GM12874 (cell line): Measurements from ENCODE around the gene PRKRA.

ENCODE experiments used
- CTCF ChIP-seq: IDR thresholded peaks from 2 replicates; pipeline ENCODE4 v1.5.1; 2011; ENCODE audit warnings: low read depth, mild to moderate bottlenecking, control low read depth, low read length, moderate library complexity; ENCODE audit not compliant: insufficient read depth

The PRKRA gene

GRCh38 chr2:178482437-178482836, 31.5 kb upstream of the PRKRA start:
- no peak for TF ChIP-seq CTCF

DNA sequence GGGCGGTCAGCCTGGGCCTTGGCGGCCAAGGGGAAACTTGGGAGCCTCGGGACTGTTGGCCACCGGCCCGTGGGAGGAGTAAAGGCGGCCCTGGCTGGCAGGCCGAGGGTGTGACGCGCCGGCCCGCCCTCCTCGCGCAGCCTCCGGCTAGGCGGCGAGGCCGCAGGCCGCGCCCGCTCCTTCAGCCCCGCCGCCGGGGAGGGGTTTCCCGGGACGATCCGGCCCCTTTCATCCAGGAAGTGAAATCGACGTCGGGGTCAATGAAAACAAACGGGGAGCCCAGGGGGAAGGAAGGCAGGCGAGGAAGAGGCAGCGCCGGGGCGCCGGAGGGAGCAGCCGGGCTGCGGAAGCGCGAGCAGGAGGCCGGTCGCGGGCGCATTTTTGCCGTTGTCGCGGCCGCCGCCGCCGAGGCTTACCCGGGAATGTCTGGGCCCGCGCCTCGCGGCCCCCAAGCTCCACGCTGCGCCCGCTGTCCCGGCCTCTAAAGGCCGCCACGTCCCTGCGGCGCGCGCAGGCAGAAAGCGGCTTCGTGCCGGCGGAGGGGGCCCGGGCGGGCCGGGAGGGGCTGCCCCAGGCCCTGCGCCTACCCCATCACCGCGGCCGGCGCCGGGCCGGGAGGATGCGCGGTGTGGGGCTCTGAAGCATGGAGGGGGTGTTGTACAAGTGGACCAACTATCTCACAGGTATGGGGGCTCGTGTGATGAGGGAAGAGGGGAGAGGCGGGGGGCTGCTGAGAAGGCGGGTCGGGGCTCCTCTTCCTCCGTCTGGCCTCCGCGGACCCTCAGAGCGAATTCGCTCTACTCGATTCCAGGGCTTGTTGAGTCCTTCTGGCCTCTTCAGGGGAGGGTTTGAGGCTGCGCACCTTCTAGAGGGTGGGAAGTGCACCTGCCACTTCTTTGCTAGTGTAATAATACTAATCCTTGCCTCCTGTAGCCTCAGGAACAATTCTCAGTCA, 29.5 kb upstream of the PRKRA start, which contains the start of gene PLEKHA3:
TSS of gene PLEKHA3 (plus strand) at position 231 of the 955 bp plus-strand sequence. CDS start at position 644, 413 bp downstream.
- TF ChIP-seq CTCF = no peak

DNA sequence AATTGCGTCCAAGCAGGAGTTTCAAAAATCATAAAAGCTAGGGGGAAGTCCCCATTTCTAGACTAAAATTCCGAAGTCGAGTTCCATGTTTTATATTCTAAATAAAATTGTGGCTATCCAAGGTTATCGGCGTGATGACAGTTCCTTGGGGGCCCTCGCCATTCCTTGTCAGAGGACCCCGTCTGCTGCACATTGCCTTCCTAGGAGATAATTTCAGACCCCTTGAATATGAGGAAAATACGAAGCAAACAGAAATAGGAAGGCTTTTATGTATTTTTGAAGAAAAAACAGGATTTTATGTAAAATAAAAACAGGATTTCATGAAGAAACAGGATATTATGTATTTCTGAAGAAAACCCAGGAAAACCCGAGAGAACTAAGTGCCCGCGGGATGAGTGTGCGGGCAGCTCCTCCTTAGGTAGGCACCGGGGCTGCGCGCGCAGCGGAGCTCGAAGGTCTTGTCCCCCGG, 28.8 kb upstream of the PRKRA start:
- TF ChIP-seq CTCF = no peak

GRCh38 chr2:178479275-178479616, 28.3 kb upstream of the PRKRA start:
- no peak for TF ChIP-seq CTCF

- peak; percentile 84 for TF ChIP-seq CTCF
These were observed 27.7 kb upstream of the PRKRA start, which contains the start of gene FKBP7 for GRCh38 chr2:178478439-178479274. Gene FKBP7 (minus strand): TSS chr2:178478600. CDS start chr2:178478499, 101 bp downstream.

DNA sequence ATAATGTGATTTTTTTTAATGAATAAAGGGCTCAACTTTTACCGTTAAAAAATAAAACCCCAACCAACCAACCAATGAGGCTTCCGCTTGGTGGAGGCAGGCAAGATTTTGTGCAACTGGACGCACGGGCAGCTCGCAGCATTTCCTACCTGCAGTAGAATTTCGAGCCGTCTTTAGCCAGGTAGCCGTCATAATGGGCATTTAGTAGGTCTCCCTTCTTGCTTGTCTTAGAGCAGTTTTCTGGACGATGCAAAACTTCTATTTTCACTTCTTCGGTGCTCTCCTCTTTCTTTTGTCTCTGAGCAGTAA, 27.1 kb upstream of the PRKRA start:
- TF ChIP-seq CTCF = no peak

DNA sequence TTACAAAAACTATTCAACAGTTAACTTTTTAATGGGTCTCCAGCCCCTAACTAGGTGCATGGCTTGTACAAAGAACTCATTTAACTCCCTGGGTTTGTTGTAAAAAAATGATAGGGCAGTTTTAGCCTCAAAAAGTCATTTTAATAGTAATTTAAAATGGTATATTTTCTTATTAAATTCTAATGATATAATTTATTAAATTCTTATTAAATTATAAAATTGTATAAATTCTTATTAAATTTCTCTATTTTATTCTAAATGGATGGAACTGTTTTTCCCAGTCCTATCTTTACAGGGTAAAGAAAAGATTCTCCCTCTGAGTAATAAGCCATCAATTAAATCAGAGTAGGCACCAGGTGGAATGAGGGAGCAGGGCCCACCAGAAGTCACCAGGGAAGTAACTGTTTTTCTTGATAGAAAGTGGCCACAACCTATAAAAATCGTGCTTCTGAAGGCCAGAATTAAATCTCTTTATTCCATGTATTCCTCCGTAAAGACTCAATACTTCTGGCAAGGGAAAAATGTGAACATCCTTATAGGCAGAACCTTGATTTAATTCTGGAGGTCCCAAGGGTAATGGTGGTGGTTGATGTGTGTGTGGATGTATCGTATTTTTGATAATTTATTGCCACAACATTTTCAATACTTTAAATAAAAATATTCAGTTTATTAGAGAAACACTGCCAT, 26.6 kb upstream of the PRKRA start:
- TF ChIP-seq CTCF = no peak
